Osteocyte (in vitro differentiated cells): ENCODE results near the gene ACAD11. TPM values are rescaled to one million over a fixed set of nuclear protein-coding genes. Genes with fewer than 3 reads are reported as not detected.

Source experiments
- DNase-seq: peaks from one replicate; pipeline ENCODE4 v3.0.0; 2021; ENCODE audit warnings: mixed read lengths; ENCODE audit not compliant: unreplicated experiment; ENCODE audit errors: extremely low spot score
- H3K27ac Mint-ChIP-seq: one replicate; pipeline ENCODE4 v1.8.0; 2021; ENCODE audit warnings: mild to moderate bottlenecking, mixed read lengths; ENCODE audit not compliant: unreplicated experiment
- H3K27me3 Mint-ChIP-seq: one replicate; pipeline ENCODE4 v1.8.0; 2021; ENCODE audit warnings: mixed read lengths; ENCODE audit not compliant: unreplicated experiment
- H3K36me3 Mint-ChIP-seq: one replicate; pipeline ENCODE4 v1.8.0; 2021; ENCODE audit warnings: mixed read lengths; ENCODE audit not compliant: unreplicated experiment
- H3K4me1 Mint-ChIP-seq: one replicate; pipeline ENCODE4 v1.8.0; 2021; ENCODE audit warnings: mixed read lengths; ENCODE audit not compliant: unreplicated experiment
- H3K4me3 Mint-ChIP-seq: one replicate; pipeline ENCODE4 v1.8.0; 2021; ENCODE audit warnings: mild to moderate bottlenecking, moderate library complexity, mixed read lengths; ENCODE audit not compliant: unreplicated experiment
- H3K9me3 Mint-ChIP-seq: one replicate; pipeline ENCODE4 v1.8.0; 2021; ENCODE audit warnings: mixed read lengths; ENCODE audit not compliant: unreplicated experiment
- total RNA-seq: library from RNA; stranded (reverse); gene quantifications from 2 replicates; pipeline ENCODE4 v1.2.1, GENCODE V29; 2021
- TF ChIP-seq, protein P1 (sequence below): fragments of 200-600 bp; sonication (generic); IDR thresholded peaks from 2 replicates; pipeline ENCODE4 v1.5.0; 2021; ENCODE audit warnings: antibody characterized with exemption, mild to moderate bottlenecking, moderate library complexity

Gene ACAD11
- total RNA-seq, 1 donor from 2014 or later = 22.6 TPM

DNA sequence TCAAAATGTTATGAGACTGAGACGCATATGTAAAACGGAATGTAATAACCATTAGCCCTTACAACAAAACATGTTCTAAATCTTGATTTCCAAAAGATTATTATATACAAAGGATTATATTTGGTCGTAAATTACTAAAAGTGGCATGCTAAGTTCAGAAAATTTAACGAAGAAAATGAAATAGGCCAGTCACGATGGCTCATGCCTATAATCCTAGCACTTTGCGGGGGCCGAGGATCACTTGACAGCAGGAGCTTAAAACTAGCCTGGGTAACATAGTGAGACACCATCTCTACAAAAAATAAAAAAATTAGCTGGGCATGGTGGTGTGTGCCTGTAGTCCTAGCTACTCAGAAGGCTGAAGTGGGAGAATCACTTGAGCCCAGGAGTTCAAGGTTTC, 29.0 kb downstream of the ACAD11 start:
- Mint-ChIP-seq H3K36me3 (peaks cover 31% of the 10 kb centered on the region), H3K27ac (no peak overlapping the region), H3K4me1 (peaks cover 10% of the 10 kb centered on the region), H3K9me3 (no peaks in the 10 kb centered on the region), H3K27me3 (no peaks in the 10 kb centered on the region), H3K4me3 (no peak overlapping the region)
- TF ChIP-seq, protein P1, sequence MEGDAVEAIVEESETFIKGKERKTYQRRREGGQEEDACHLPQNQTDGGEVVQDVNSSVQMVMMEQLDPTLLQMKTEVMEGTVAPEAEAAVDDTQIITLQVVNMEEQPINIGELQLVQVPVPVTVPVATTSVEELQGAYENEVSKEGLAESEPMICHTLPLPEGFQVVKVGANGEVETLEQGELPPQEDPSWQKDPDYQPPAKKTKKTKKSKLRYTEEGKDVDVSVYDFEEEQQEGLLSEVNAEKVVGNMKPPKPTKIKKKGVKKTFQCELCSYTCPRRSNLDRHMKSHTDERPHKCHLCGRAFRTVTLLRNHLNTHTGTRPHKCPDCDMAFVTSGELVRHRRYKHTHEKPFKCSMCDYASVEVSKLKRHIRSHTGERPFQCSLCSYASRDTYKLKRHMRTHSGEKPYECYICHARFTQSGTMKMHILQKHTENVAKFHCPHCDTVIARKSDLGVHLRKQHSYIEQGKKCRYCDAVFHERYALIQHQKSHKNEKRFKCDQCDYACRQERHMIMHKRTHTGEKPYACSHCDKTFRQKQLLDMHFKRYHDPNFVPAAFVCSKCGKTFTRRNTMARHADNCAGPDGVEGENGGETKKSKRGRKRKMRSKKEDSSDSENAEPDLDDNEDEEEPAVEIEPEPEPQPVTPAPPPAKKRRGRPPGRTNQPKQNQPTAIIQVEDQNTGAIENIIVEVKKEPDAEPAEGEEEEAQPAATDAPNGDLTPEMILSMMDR = no peak
- no peak for DNase-seq

DNA sequence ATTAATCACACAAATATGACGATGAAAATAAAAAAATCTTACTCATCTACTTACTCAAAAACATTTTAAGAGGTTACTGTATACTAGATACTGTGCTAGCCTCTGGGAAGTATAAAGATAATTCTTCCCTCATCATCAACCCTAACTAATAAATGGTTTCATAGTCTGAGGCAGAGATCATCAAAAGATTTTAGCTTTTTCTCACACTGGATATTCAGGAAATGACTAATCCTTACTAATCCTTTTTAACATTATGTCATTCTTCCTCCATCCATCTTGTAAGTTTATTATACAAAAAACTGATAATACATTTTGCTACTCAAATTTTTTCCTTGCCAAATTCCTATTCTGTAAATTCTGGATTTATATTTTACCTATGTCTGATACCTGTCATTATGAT, 29.7 kb downstream of the ACAD11 start:
- H3K27ac Mint-ChIP-seq = peak overlapping the region; percentile 66
- H3K9me3 Mint-ChIP-seq = no peaks in the 10 kb centered on the region
- DNase-seq = no peak

DNA sequence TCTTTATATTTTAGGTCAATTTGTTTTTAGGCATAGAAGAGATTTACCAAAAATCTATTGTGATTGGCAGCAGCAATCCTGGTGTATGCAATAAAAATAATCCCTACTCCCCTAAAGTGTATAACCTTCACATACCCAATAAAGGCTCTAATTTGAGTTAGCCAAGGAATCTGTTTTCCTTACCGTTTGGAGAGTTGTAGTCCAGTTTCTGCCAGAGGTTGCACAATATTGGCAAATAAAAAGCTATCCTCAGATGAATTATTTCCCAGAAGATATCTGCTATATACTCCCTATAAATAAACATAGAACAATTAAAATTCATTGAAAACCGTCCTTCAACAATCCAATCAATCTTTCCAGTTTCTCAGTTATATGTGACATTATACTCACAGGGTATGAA, 31.5 kb downstream of the ACAD11 start:
- H3K27ac Mint-ChIP-seq = no peak overlapping the region
- peaks cover 13% of the 10 kb centered on the region for H3K4me1 Mint-ChIP-seq
- DNase-seq = no peak
- TF ChIP-seq, protein P1 = no peak
- H3K4me3 Mint-ChIP-seq = no peak overlapping the region
- no peaks in the 10 kb centered on the region for H3K27me3 Mint-ChIP-seq
- no peaks in the 10 kb centered on the region for H3K9me3 Mint-ChIP-seq
- peaks cover 29% of the 10 kb centered on the region for H3K36me3 Mint-ChIP-seq

More for the DNA sequence above, 29.7 kb downstream of the ACAD11 start:
- TF ChIP-seq, protein P1 = no peak
- H3K4me3 Mint-ChIP-seq = no peak overlapping the region
- H3K36me3 Mint-ChIP-seq = peaks cover 29% of the 10 kb centered on the region
- peaks cover 12% of the 10 kb centered on the region for H3K4me1 Mint-ChIP-seq
- H3K27me3 Mint-ChIP-seq = no peaks in the 10 kb centered on the region

DNA sequence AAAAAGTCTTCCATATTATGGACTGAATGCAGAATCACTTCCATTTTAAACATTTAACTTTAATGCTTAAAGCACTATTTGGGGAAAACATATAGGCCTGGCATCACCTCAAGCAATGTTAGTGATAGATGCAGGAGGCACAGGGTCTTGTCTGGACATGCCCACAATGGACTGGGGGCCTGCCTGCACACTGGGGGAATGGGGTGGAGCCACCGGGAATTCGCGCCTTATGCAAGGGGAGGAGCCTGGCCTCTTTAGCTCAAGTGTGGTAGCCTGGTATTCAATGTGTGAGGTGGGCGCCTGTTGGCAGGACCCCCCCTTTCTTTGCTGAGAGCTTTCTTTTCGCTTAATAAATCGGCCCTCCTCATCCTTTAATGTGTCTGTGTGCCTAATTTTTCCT, 32.7 kb downstream of the ACAD11 start:
- H3K27ac Mint-ChIP-seq = no peak overlapping the region
- H3K9me3 Mint-ChIP-seq = no peaks in the 10 kb centered on the region
- TF ChIP-seq, protein P1 = no peak
- no peaks in the 10 kb centered on the region for H3K27me3 Mint-ChIP-seq
- H3K36me3 Mint-ChIP-seq = peaks cover 25% of the 10 kb centered on the region
- no peak for DNase-seq
- H3K4me1 Mint-ChIP-seq = peaks cover 16% of the 10 kb centered on the region
- H3K4me3 Mint-ChIP-seq = no peak overlapping the region

DNA sequence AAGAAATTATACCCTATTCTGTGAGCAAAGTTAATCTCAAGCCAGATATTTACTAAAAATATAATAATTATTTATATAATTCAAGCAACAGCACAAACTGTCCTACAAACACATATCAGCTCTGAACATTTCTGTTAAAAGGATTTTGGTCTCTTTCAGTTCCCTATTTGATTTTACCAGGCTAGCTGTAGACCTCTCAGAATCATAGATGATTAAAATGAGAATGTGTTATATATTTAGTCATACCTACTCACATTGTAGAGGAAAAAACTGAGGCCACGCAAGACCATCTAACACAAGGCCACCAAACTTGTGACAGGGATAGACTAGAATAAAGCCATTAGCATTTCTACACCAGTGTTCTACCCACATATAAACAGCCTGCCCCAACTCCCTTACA, 34.0 kb downstream of the ACAD11 start:
- no peak overlapping the region for H3K27ac Mint-ChIP-seq

More for the DNA sequence above, 34.0 kb downstream of the ACAD11 start:
- TF ChIP-seq, protein P1 = no peak
- Mint-ChIP-seq H3K4me3 (no peak overlapping the region), H3K4me1 (peaks cover 16% of the 10 kb centered on the region), H3K36me3 (peaks cover 33% of the 10 kb centered on the region), H3K27me3 (no peaks in the 10 kb centered on the region), H3K9me3 (peaks cover 9% of the 10 kb centered on the region)
- no peak for DNase-seq
